CD14-positive monocyte (primary cell): ENCODE results near the gene BTBD9. TPM values are rescaled to one million over a fixed set of nuclear protein-coding genes. Genes with fewer than 3 reads are reported as not detected.

Source experiments
- DNase-seq, 3 donors: peaks; one replicate each; pipeline ENCODE4 v3.0.0-alpha.2; 2011 to 2022
- H2AFZ ChIP-seq: 2 replicates; pipeline ENCODE4 v1.6.0; 2012; ENCODE audit warnings: mild to moderate bottlenecking, low read depth, low read length, inconsistent platforms; ENCODE audit not compliant: insufficient read depth, poor library complexity, severe bottlenecking
- H3K27ac ChIP-seq, 2 donors: 1 replicate in 1 of 2; 2 replicates in 1 of 2; pipeline ENCODE4 v1.5.1; 2012 to 2013; ENCODE audit warnings: low read length in 2 of 2, control low read depth in 1 of 2, inconsistent platforms in 1 of 2, low read depth in 1 of 2, mild to moderate bottlenecking in 1 of 2
- H3K27me3 ChIP-seq, 2 donors: one replicate each; pipeline versions ENCODE4 v1.6.0 to v1.6.1; 2011 to 2013; ENCODE audit warnings: low read length in 2 of 2; ENCODE audit not compliant: control insufficient read depth in 2 of 2, insufficient read depth in 2 of 2
- H3K36me3 ChIP-seq, 2 donors: replicated peaks in 1 of 2; 1 replicate in 1 of 2; 2 replicates in 1 of 2; pipeline versions ENCODE4 v1.5.1 to v1.6.1; 2012 to 2013; ENCODE audit warnings: low read length in 2 of 2, control low read depth in 1 of 2, inconsistent platforms in 1 of 2, mild to moderate bottlenecking in 1 of 2; ENCODE audit not compliant: insufficient read depth in 2 of 2, control insufficient read depth in 1 of 2
- H3K4me1 ChIP-seq, 2 donors: 1 replicate in 1 of 2; 2 replicates in 1 of 2; pipeline versions ENCODE4 v1.5.1 to v1.6.1; 2012 to 2013; ENCODE audit warnings: low read length in 2 of 2, control low read depth in 1 of 2, inconsistent platforms in 1 of 2, mild to moderate bottlenecking in 1 of 2, moderate library complexity in 1 of 2; ENCODE audit not compliant: insufficient read depth in 2 of 2, control insufficient read depth in 1 of 2
- H3K4me2 ChIP-seq: replicated peaks from 2 replicates; pipeline ENCODE3; 2012; ENCODE audit warnings: low read length, moderate library complexity, mild to moderate bottlenecking; ENCODE audit not compliant: poor library complexity, severe bottlenecking; ENCODE audit errors: extremely low read depth
- H3K4me3 ChIP-seq, 3 experiments: fragments of 200-600 bp in 1 of 3; sonication (generic) in 1 of 3; replicated peaks in 1 of 3; 1 replicate in 2 of 3; 2 replicates in 1 of 3; pipeline ENCODE4 v1.5.1; 2011 to 2013; ENCODE audit warnings: low read length in 3 of 3, mild to moderate bottlenecking in 3 of 3, control low read depth in 2 of 3, low read depth in 2 of 3, inconsistent platforms in 1 of 3, moderate library complexity in 1 of 3
- H3K79me2 ChIP-seq: 2 replicates; pipeline ENCODE4 v1.6.0; 2012; ENCODE audit warnings: mild to moderate bottlenecking, control low read depth, inconsistent platforms, low read length, moderate library complexity; ENCODE audit not compliant: insufficient read depth
- H3K9ac ChIP-seq: 2 replicates; pipeline ENCODE4 v1.6.0; 2017; ENCODE audit warnings: low read length, mild to moderate bottlenecking; ENCODE audit not compliant: insufficient read depth, poor library complexity, severe bottlenecking
- H3K9me3 ChIP-seq, 2 donors: replicated peaks in 1 of 2; 1 replicate in 1 of 2; 2 replicates in 1 of 2; pipeline versions ENCODE4 v1.5.1 to v1.6.1; 2012 to 2013; ENCODE audit warnings: low read length in 2 of 2, control low read depth in 1 of 2; ENCODE audit not compliant: control insufficient read depth in 1 of 2, insufficient read depth in 1 of 2
- H4K20me1 ChIP-seq: 2 replicates; pipeline ENCODE4 v1.6.0; 2012; ENCODE audit warnings: mild to moderate bottlenecking, low read length, control low read depth, moderate library complexity; ENCODE audit not compliant: insufficient read depth
- H3K27ac Mint-ChIP-seq, 7 donors: one replicate each; pipeline ENCODE4 v1.8.0; 2020; ENCODE audit warnings: mild to moderate bottlenecking in 7 of 7, mixed read lengths in 7 of 7, moderate library complexity in 6 of 7, inconsistent platforms in 2 of 7
- H3K27me3 Mint-ChIP-seq, 3 donors: one replicate each; pipeline ENCODE4 v1.8.0; 2021 to 2022; ENCODE audit warnings: low read depth in 3 of 3, mild to moderate bottlenecking in 3 of 3, mixed read lengths in 3 of 3, moderate library complexity in 3 of 3, inconsistent platforms in 1 of 3
- H3K36me3 Mint-ChIP-seq, 2 donors: one replicate each; pipeline ENCODE4 v1.8.0; 2020; ENCODE audit warnings: mixed read lengths in 2 of 2, inconsistent platforms in 1 of 2, mild to moderate bottlenecking in 1 of 2
- H3K4me1 Mint-ChIP-seq: one replicate; pipeline ENCODE4 v1.8.0; 2020; ENCODE audit warnings: mild to moderate bottlenecking, mixed read lengths
- H3K4me3 Mint-ChIP-seq, 2 donors: one replicate each; pipeline ENCODE4 v1.8.0; 2020; ENCODE audit warnings: mild to moderate bottlenecking in 2 of 2, mixed read lengths in 2 of 2, moderate library complexity in 1 of 2
- H3K9me3 Mint-ChIP-seq, 7 donors: one replicate each; pipeline ENCODE4 v1.8.0; 2020 to 2022; ENCODE audit warnings: mixed read lengths in 7 of 7, mild to moderate bottlenecking in 6 of 7, moderate library complexity in 6 of 7, inconsistent platforms in 2 of 7
- CTCF ChIP-seq: fragments of 200-600 bp; IDR thresholded peaks from one replicate; pipeline ENCODE4 v1.8.0; 2022; ENCODE audit warnings: antibody characterized with exemption, mild to moderate bottlenecking
- WGBS: methylation state at CpG from one replicate; pipeline ENCODE4 v1.1.5; 2013; ENCODE audit warnings: missing lambda C conversion rate; ENCODE audit not compliant: insufficient coverage; 5-methylcytosine and 5-hydroxymethylcytosine counted together
- intact Hi-C, 2 donors: fragments of 100-400 bp; cut with micrococcal nuclease; formaldehyde crosslinking; loops; one replicate each; pipeline versions ENCODE4 v1.15.0 to v1.15.1; 2023
- polyA plus RNA-seq, 3 donors: library from polyadenylated mRNA; depleted of rRNA in 1 of 3; unstranded in 2 of 3; stranded (reverse) in 1 of 3; fragments of 300-500 nt in 2 of 3; fragments of >200 nt in 1 of 3; fragmentation: Illumina TruSeq in 2 of 3; gene quantifications; 1 replicate in 2 of 3; 2 replicates in 1 of 3; pipeline ENCODE4 v1.2.3, GENCODE V29; 2012 to 2021

BTBD9 gene
- polyA plus RNA-seq, 3 donors, result 5.2 to 7.5 (median 6.2) TPM

GRCh38 chr6:38185244-38185643, 454.5 kb downstream of the BTBD9 start:
- Mint-ChIP-seq H3K36me3 (peaks cover 5 to 8% of the 10 kb centered on the region in 2 donors), H3K4me1 (no peaks in the 10 kb centered on the region), H3K27me3 (peaks cover 0 to 3% (median 1%) of the 10 kb centered on the region in 3 donors), H3K27ac (no peak overlapping the region), H3K4me3 (no peak overlapping the region), H3K9me3 (no peaks in the 10 kb centered on the region)
- H3K36me3 ChIP-seq, result no peaks in the 10 kb centered on the region
- TF ChIP-seq CTCF, result no peak
- H3K4me3 ChIP-seq, result no peak overlapping the region
- no peaks in the 10 kb centered on the region for H3K4me1 ChIP-seq
- H3K27ac ChIP-seq, result no peak overlapping the region
- H3K4me2 ChIP-seq, result no peak overlapping the region
- intact Hi-C loops, result no loop called here
- no peak overlapping the region for H3K9ac ChIP-seq
- H3K27me3 ChIP-seq, result no peaks in the 10 kb centered on the region
- WGBS, result 100% methylated on average over 5 of the region's 6 CpGs
- no peaks in the 10 kb centered on the region for H3K79me2 ChIP-seq
- H3K9me3 ChIP-seq, result no peaks in the 10 kb centered on the region
- DNase-seq, result no peak
- no peak overlapping the region for H2AFZ ChIP-seq
- H4K20me1 ChIP-seq, result no peaks in the 10 kb centered on the region

- Histone ChIP-seq H3K36me3 (no peaks in the 10 kb centered on the region), H4K20me1 (no peaks in the 10 kb centered on the region), H3K9me3 (no peaks in the 10 kb centered on the region), H3K27ac (no peak overlapping the region), H3K4me2 (no peak overlapping the region), H3K79me2 (no peaks in the 10 kb centered on the region), H3K4me1 (no peaks in the 10 kb centered on the region), H3K27me3 (no peaks in the 10 kb centered on the region), H3K9ac (no peak overlapping the region), H3K4me3 (no peak overlapping the region), H2AFZ (no peak overlapping the region)
- WGBS, result 96% methylated on average over 11 of the region's 11 CpGs
- H3K27ac Mint-ChIP-seq, result no peak overlapping the region
- intact Hi-C loops, result no loop called here
- H3K4me1 Mint-ChIP-seq, result no peaks in the 10 kb centered on the region
- no peak for TF ChIP-seq CTCF
- peaks cover 0 to under 1% (median 0%) of the 10 kb centered on the region in 7 donors for H3K9me3 Mint-ChIP-seq
- peaks cover 0 to 3% (median 1%) of the 10 kb centered on the region in 3 donors for H3K27me3 Mint-ChIP-seq
- H3K4me3 Mint-ChIP-seq, result no peak overlapping the region
- DNase-seq, result no peak
- H3K36me3 Mint-ChIP-seq, result peaks cover 5 to 8% of the 10 kb centered on the region in 2 donors
Measured at GRCh38 chr6:38184585-38185080, 455.1 kb downstream of the BTBD9 start.
